Measurements from ENCODE around the gene DUOXA2. TPM values are rescaled to one million over a fixed set of nuclear protein-coding genes. Genes with fewer than 3 reads are reported as not detected.

The DUOXA2 gene
- total and polyA plus RNA-seq, 2 of the 4 experiments (the other 2 are of a cell fraction) = not detected

- Histone ChIP-seq H3K9me1 (ENCODE audit: insufficient read depth, low read length) (no peaks in the 10 kb centered on the region), H3K36me3 (ENCODE audit: control insufficient read depth, insufficient read depth, low read length) (no peaks in the 10 kb centered on the region), H3K27me3 (ENCODE audit: control insufficient read depth, insufficient read depth, low read length) (peaks cover 16% of the 10 kb centered on the region; the same call in 1 of the 2 replicates), H3K4ac (ENCODE audit: low read depth, low read length) (no peak overlapping the region), H2AFZ (replicated peaks; ENCODE audit: low read length, poor library complexity) (no peak overlapping the region), H3K4me3 (ENCODE audit: insufficient read depth, low read depth, low read length) (no peak overlapping the region), H3K18ac (ENCODE audit: low read depth, low read length) (no peak overlapping the region), H3K4me2 (ENCODE audit: low read depth, low read length) (no peak overlapping the region), H2BK20ac (ENCODE audit: low read depth, low read length) (no peak overlapping the region), H2AK5ac (ENCODE audit: low read depth, low read length) (no peak overlapping the region), H3K56ac (ENCODE audit: extremely low read depth, insufficient read depth, low read length) (no peak overlapping the region), H4K91ac (ENCODE audit: insufficient read depth, low read depth, low read length) (no peak overlapping the region), H2BK15ac (ENCODE audit: low read depth, low read length) (no peak overlapping the region), H4K5ac (ENCODE audit: low read depth, low read length) (no peak overlapping the region), H2BK5ac (ENCODE audit: low read depth, low read length, poor library complexity, severe bottlenecking) (no peak overlapping the region), H3K79me1 (ENCODE audit: low read depth in 1 of 2, low read length in 2 of 2) (no peaks in the 10 kb centered on the region), H3K4me1 (ENCODE audit: control insufficient read depth, insufficient read depth, low read length) (no peaks in the 10 kb centered on the region; the same call in 1 of the 2 replicates), H3K9ac (ENCODE audit: low read depth, low read length) (no peak overlapping the region), H3K23ac (ENCODE audit: low read depth, low read length) (no peak overlapping the region), H4K20me1 (ENCODE audit: insufficient read depth, low read length) (no peaks in the 10 kb centered on the region), H2BK120ac (ENCODE audit: low read depth, low read length) (no peak overlapping the region), H4K8ac (ENCODE audit: low read depth in 2 of 2, low read length in 2 of 2) (no peak overlapping the region), H3K9me3 (ENCODE audit: control insufficient read depth, insufficient read depth, low read length) (no peaks in the 10 kb centered on the region), H3K14ac (replicated peaks; ENCODE audit: low read depth, low read length) (no peak overlapping the region), H2AK9ac (replicated peaks; ENCODE audit: low read depth, low read length, poor library complexity) (no peak overlapping the region), H3K27ac (ENCODE audit: insufficient read depth, low read length) (no peak overlapping the region)
- dilution Hi-C loops (cut with HindIII; ENCODE audit: low sequenced_read_pairs, unreplicated experiment) (no loop called here), in situ Hi-C loops (cut with MboI; ENCODE audit: low sequenced_read_pairs) (no loop called here), intact Hi-C loops (cut with micrococcal nuclease) (no loop called here)
- DNase-seq (no peak), ATAC-seq (ENCODE audit: low read depth) (no peak)
- ChIA-PET POLR2A (ENCODE audit: unreplicated experiment) (no interaction called here), CTCF (interaction anchor here (0.8 to 1.0 kb wide), 2 partner anchors 19 to 29 kb away, joined by 3 read pairs; no protein-coding TSS in a partner anchor)
- WGBS, 2 experiments (ENCODE audit: extremely low coverage in 2 of 2, insufficient read length in 1 of 2) = no CpG with 5 or more reads among the region's 4 CpGs
- BruUV-seq (replicated peaks) = no TSS peak
- no peak for TF ChIP-seq CTCF (conservative IDR thresholded peaks at IDR 0.05; ENCODE audit: low read depth, low read length)
- no peak for TF ChIP-seq CEBPB (IDR thresholded peaks at IDR 0.05; ENCODE audit: low read depth, low read length)
- no peak for TF ChIP-seq POLR2A (IDR thresholded peaks at IDR 0.05; ENCODE audit: low read depth, low read length)
- TF ChIP-seq RCOR1 (IDR thresholded peaks at IDR 0.05; ENCODE audit: insufficient replicate concordance, low read length) = no peak
- TF ChIP-seq MAFK (IDR thresholded peaks at IDR 0.05; ENCODE audit: low read depth, low read length) = no peak
- TF ChIP-seq NFE2L2 (IDR thresholded peaks at IDR 0.05; ENCODE audit: low read depth, low read length) = no peak
- no peak for TF ChIP-seq BHLHE40 (IDR thresholded peaks at IDR 0.05; ENCODE audit: low read depth, low read length)
- TF ChIP-seq ELK1 (IDR thresholded peaks at IDR 0.05; ENCODE audit: borderline replicate concordance, low read depth, low read length) = no peak
- no peak for TF ChIP-seq USF2 (IDR thresholded peaks at IDR 0.05; ENCODE audit: low read depth, low read length)
Observed at GRCh38 chr15:45146405-45146804, 32.3 kb downstream of the DUOXA2 start.
